ENCODE measurements around the gene SUGT1. TPM values are rescaled to one million over a fixed set of nuclear protein-coding genes. Genes with fewer than 3 reads are reported as not detected.
A peak's percentile ranks its signal among the peaks of the same experiment; 100 is the strongest.

Gene SUGT1
- total and polyA plus RNA-seq, 11 donors = 32.7 to 70.8 (median 47.4) TPM

DNA sequence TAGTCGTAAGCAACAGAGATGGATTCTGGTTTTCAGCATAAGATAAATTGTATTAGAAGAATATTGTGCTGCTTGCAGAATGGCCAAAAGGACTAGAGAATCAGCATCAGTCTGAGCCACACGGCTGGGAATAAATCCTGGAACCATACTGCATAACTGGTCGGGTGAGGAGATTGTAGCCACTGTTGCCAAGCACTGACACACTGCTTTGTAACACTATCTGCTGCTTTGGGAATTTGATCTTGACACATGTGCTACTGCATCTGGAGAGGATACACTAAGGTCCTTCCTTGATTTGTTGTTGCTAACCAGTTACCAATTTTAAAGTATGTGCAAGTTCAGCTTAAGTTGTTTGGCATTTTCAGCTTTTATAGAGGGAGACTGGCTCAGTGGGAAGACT is 8.5 kb upstream of the SUGT1 start:
- Histone ChIP-seq H3K36me3 (peaks cover 0 to 47% (median 35%) of the 10 kb centered on the region in 9 donors), H3K27ac (no peak overlapping the region), H3K4me1 (no peaks in the 10 kb centered on the region), H3K9me3 (no peaks in the 10 kb centered on the region), H3K4me3 (no peak overlapping the region), H3K27me3 (no peaks in the 10 kb centered on the region)
- WGBS, 4 donors = 44 to 65% (median 54%) methylated on average over 3 of the region's 3 CpGs
- no peak for DNase-seq
- TF ChIP-seq CTCF (IDR thresholded peaks at IDR 0.05) (no peak), POLR2A (IDR thresholded peaks at IDR 0.05) (no peak)
- intact Hi-C loops (cut with DNase I) = no loop called here
- ATAC-seq = peak in 3 of 4 donors; percentile 48 to 80 (median 50)

- peaks cover 0 to 14% (median 10%) of the 10 kb centered on the region in 12 donors for H3K4me1 ChIP-seq
- H3K4me3 ChIP-seq = no peak overlapping the region
- intact Hi-C loops (cut with DNase I) = no loop called here
- peaks cover 0 to 39% (median 21%) of the 10 kb centered on the region in 9 donors for H3K36me3 ChIP-seq
- TF ChIP-seq CTCF (IDR thresholded peaks at IDR 0.05) (no peak), POLR2A (IDR thresholded peaks at IDR 0.05) (no peak)
- no peaks in the 10 kb centered on the region for H3K9me3 ChIP-seq
- ATAC-seq = no peak
- no peak overlapping the region for H3K27ac ChIP-seq
- DNase-seq = no peak
- H3K27me3 ChIP-seq = no peaks in the 10 kb centered on the region
Measured at GRCh38 chr13:52646967-52647366, 5.7 kb upstream of the SUGT1 start.

GRCh38 chr13:52650731-52651130 is 1.9 kb upstream of the SUGT1 start:
- ATAC-seq (no peak), DNase-seq (no peak)
- Histone ChIP-seq H3K4me3 (peak overlapping the region in 7 of 12 donors; percentile 64 to 91 (median 86)), H3K9me3 (no peaks in the 10 kb centered on the region), H3K27ac (peak overlapping the region in 1 of 12 donors; percentile 99), H3K4me1 (peaks cover 0 to 38% (median 32%) of the 10 kb centered on the region in 12 donors), H3K27me3 (no peaks in the 10 kb centered on the region), H3K36me3 (peaks cover 0 to 19% (median 11%) of the 10 kb centered on the region in 9 donors)
- WGBS, 4 donors = 65 to 75% (median 70%) methylated on average over 6 of the region's 6 CpGs
- TF ChIP-seq POLR2A (IDR thresholded peaks at IDR 0.05) (no peak), CTCF (IDR thresholded peaks at IDR 0.05) (no peak)
- intact Hi-C loops (cut with DNase I) = loop anchor here in 7 of 10 donors (5.0 to 10.0 kb wide), 4 partner anchors 33 to 848 kb away; partner anchors contain the start of genes CKAP2 (in 4 of the 7), VPS36 (in 4 of the 7) and DHRS12 (in 1 of the 7)

DNA sequence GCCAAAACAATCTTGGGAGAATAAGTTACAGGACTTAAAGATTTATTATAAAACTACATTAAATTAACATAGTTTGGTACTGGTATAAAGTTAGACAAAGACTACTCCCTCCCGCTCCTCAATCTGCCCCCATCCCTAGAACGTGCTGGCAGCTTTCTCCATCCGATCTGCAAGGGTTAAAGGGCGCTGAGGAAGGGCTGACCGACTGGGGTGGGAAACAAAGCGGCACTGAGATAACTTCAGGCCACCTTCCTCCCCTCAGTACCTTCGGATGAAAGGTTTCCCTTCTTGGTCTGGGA is 790 bp upstream of the SUGT1 start:
- peak; percentile 2 to 50 (median 34) for ATAC-seq
- peaks cover 0 to 47% (median 38%) of the 10 kb centered on the region in 12 donors for H3K4me1 ChIP-seq
- intact Hi-C loops (cut with DNase I) = loop anchor here in 8 of 10 donors (1.0 to 10.0 kb wide), 6 partner anchors 35 to 850 kb away; partner anchors contain the start of genes CKAP2 (in 4 of the 8), VPS36 (in 4 of the 8) and DHRS12 (in 1 of the 8)

More for the DNA sequence above, 790 bp upstream of the SUGT1 start:
- H3K27ac ChIP-seq = peak overlapping the region; percentile 95 to 100 (median 99)
- TF ChIP-seq POLR2A (IDR thresholded peaks at IDR 0.05) (no peak), CTCF (IDR thresholded peaks at IDR 0.05) (no peak)
- peaks cover 0 to 19% (median 11%) of the 10 kb centered on the region in 9 donors for H3K36me3 ChIP-seq
- no peaks in the 10 kb centered on the region for H3K27me3 ChIP-seq
- H3K4me3 ChIP-seq = peak overlapping the region; percentile 59 to 91 (median 80)
- no peaks in the 10 kb centered on the region for H3K9me3 ChIP-seq
- no peak for DNase-seq
- WGBS, 4 donors = 0% methylated on average over 7 of the region's 7 CpGs

Measured in heart left ventricle (tissue), 16 donors.